ENCODE results near the gene RHOA. TPM values are rescaled to one million over a fixed set of nuclear protein-coding genes. Genes with fewer than 3 reads are reported as not detected.

Gene RHOA
- total RNA-seq, 1 experiment from 2014 or later, result 497 TPM

- no peak for DNase-seq (ENCODE audit: low read depth, low spot score)
- ChIA-PET POLR2A (no interaction called here), RAD21 (ENCODE audit: low non-redundant PET in 1 of 2, low total read pairs in 2 of 2, uncharacterized antibody in 2 of 2, unreplicated experiment in 2 of 2) (no interaction called here), CTCF (no interaction called here)
- ATAC-seq, result peak; percentile 44; the same call in 1 of the 2 replicates
- Histone ChIP-seq H3K27me3 (ENCODE audit: insufficient read depth, low read length) (no peaks in the 10 kb centered on the region), H3K27ac (ENCODE audit: low read depth, low read length) (0 out of 2 replicates have a peak overlapping the region, but pooled peaks have one; percentile 26), H3K36me3 (ENCODE audit: control insufficient read depth in 1 of 2, insufficient read depth in 2 of 2, low read length in 2 of 2) (peaks cover 13 to 26% of the 10 kb centered on the region in 2 experiments; a peak in 3 of 4 replicates), H3K4me1 (ENCODE audit: control insufficient read depth in 1 of 2, insufficient read depth in 2 of 2, low read length in 2 of 2) (peaks cover 28 to 34% of the 10 kb centered on the region in 2 experiments), H2AFZ (ENCODE audit: low read depth, low read length, poor library complexity, severe bottlenecking) (no peak overlapping the region), H4K20me1 (ENCODE audit: insufficient read depth) (peaks cover 12% of the 10 kb centered on the region; the same call in 1 of the 2 replicates), H3K9me2 (ENCODE audit: insufficient read depth) (no peaks in the 10 kb centered on the region), H3K4me3 (replicated peaks in 1 of 2; ENCODE audit: low read depth in 1 of 2, low read length in 2 of 2) (no peak overlapping the region), H3K79me2 (ENCODE audit: insufficient read depth, low read length) (peaks cover 100% of the 10 kb centered on the region), H3K9me3 (ENCODE audit: control insufficient read depth in 1 of 2, insufficient read depth in 1 of 2, low read depth in 1 of 2, low read length in 2 of 2) (no peaks in the 10 kb centered on the region), H3K4me2 (ENCODE audit: low read length) (no peak overlapping the region), H3K9ac (ENCODE audit: low read length) (no peak overlapping the region)
- no TSS peak for BruUV-seq (replicated peaks)
- TF ChIP-seq ATF3 (IDR thresholded peaks at IDR 0.05) (peak; percentile 74), CBX3 (IDR thresholded peaks at IDR 0.05; ENCODE audit: low read depth) (no peak), CEBPB (IDR thresholded peaks at IDR 0.05; ENCODE audit: low read depth) (peak; percentile 84)
- intact Hi-C loops (cut with micrococcal nuclease), result no loop called here
Observed at GRCh38 chr3:49377483-49377882, 34.3 kb downstream of the RHOA start.

- peaks cover 98% of the 10 kb centered on the region for H3K79me2 ChIP-seq (ENCODE audit: insufficient read depth, low read length)
- RAD21 ChIA-PET (ENCODE audit: low non-redundant PET in 1 of 2, low total read pairs in 2 of 2, uncharacterized antibody in 2 of 2, unreplicated experiment in 2 of 2), result no interaction called here
- no peak for TF ChIP-seq ZNF274 (IDR thresholded peaks at IDR 0.05; ENCODE audit: low read depth, low read length)
- no peak for TF ChIP-seq RAD21 (IDR thresholded peaks at IDR 0.05; ENCODE audit: low read depth)
- no peak for TF ChIP-seq POLR2AphosphoS5 (IDR thresholded peaks at IDR 0.05; ENCODE audit: low read depth, low read length)
- TF ChIP-seq SIN3A (IDR thresholded peaks at IDR 0.05; ENCODE audit: low read depth), result no peak
- TF ChIP-seq ZBTB33 (IDR thresholded peaks at IDR 0.05; ENCODE audit: extremely low read depth, insufficient replicate concordance, low read length), result no peak
Observed at GRCh38 chr3:49371946-49372345, 39.8 kb downstream of the RHOA start.

More at GRCh38 chr3:49371946-49372345, 39.8 kb downstream of the RHOA start:
- POLR2A ChIA-PET, result no interaction called here
- Histone ChIP-seq H2AFZ (ENCODE audit: low read depth, low read length, poor library complexity, severe bottlenecking) (no peak overlapping the region), H3K9me2 (ENCODE audit: insufficient read depth) (no peaks in the 10 kb centered on the region), H3K27me3 (ENCODE audit: insufficient read depth, low read length) (no peaks in the 10 kb centered on the region), H3K4me2 (ENCODE audit: low read length) (no peak overlapping the region), H3K4me3 (replicated peaks in 1 of 2; ENCODE audit: low read depth in 1 of 2, low read length in 2 of 2) (no peak overlapping the region), H3K9ac (ENCODE audit: low read length) (no peak overlapping the region), H3K9me3 (ENCODE audit: control insufficient read depth in 1 of 2, insufficient read depth in 1 of 2, low read depth in 1 of 2, low read length in 2 of 2) (no peaks in the 10 kb centered on the region), H3K27ac (ENCODE audit: low read depth, low read length) (no peak overlapping the region), H3K4me1 (ENCODE audit: control insufficient read depth in 1 of 2, insufficient read depth in 2 of 2, low read length in 2 of 2) (no peaks in the 10 kb centered on the region), H3K36me3 (ENCODE audit: control insufficient read depth in 1 of 2, insufficient read depth in 2 of 2, low read length in 2 of 2) (peaks cover 21 to 50% of the 10 kb centered on the region in 2 experiments; a peak in 3 of 4 replicates), H4K20me1 (ENCODE audit: insufficient read depth) (peaks cover 4% of the 10 kb centered on the region; the same call in 1 of the 2 replicates)
- intact Hi-C loops (cut with micrococcal nuclease), result no loop called here
- CTCF ChIA-PET, result no interaction called here
- no peak for ATAC-seq
- DNase-seq (ENCODE audit: low read depth, low spot score), result no peak
- no TSS peak for BruUV-seq (replicated peaks)
